Spleen (tissue), 11 donors: ENCODE results near the gene PDXDC1. TPM values are rescaled to one million over a fixed set of nuclear protein-coding genes. Genes with fewer than 3 reads are reported as not detected.
"Not testable (repeated sequence)": the region's sequence is repeated elsewhere in the genome, so short reads cannot be mapped to it uniquely, and the experiment has no call there.

Experiments
- DNase-seq: peaks from one replicate; pipeline ENCODE4 v3.0.0-alpha.2; 2020
- H3K27ac ChIP-seq, 8 donors: fragments of 200-600 bp; sonication (generic) in 7 of 8; 1 replicate in 4 of 8; 2 replicates in 4 of 8; pipeline versions ENCODE4 v1.5.0 to v1.8.0; 2016 to 2021; ENCODE audit warnings: inconsistent platforms in 4 of 8, mild to moderate bottlenecking in 4 of 8, moderate library complexity in 1 of 8
- H3K27me3 ChIP-seq, 7 donors: fragments of 200-600 bp; sonication (generic) in 6 of 7; replicated peaks in 1 of 7; 1 replicate in 4 of 7; 2 replicates in 3 of 7; pipeline versions ENCODE4 v1.5.0 to v1.8.0; 2016 to 2021; ENCODE audit warnings: inconsistent platforms in 3 of 7, mild to moderate bottlenecking in 1 of 7
- H3K36me3 ChIP-seq, 6 donors: fragments of 200-600 bp; sonication (generic) in 5 of 6; 1 replicate in 4 of 6; 2 replicates in 2 of 6; pipeline versions ENCODE4 v1.5.0 to v1.8.0; 2016 to 2021; ENCODE audit warnings: inconsistent platforms in 2 of 6
- H3K4me1 ChIP-seq, 6 donors: fragments of 200-600 bp; sonication (generic) in 5 of 6; 1 replicate in 3 of 6; 2 replicates in 3 of 6; pipeline versions ENCODE4 v1.5.0 to v1.8.0; 2016 to 2021; ENCODE audit warnings: inconsistent platforms in 3 of 6
- H3K4me3 ChIP-seq, 8 donors: fragments of 200-600 bp; sonication (generic) in 7 of 8; 1 replicate in 4 of 8; 2 replicates in 4 of 8; pipeline versions ENCODE4 v1.5.0 to v1.8.0; 2016 to 2021; ENCODE audit warnings: inconsistent platforms in 4 of 8, mild to moderate bottlenecking in 4 of 8, moderate library complexity in 2 of 8
- H3K9me3 ChIP-seq, 8 donors: fragments of 200-600 bp; sonication (generic) in 7 of 8; 1 replicate in 4 of 8; 2 replicates in 4 of 8; pipeline versions ENCODE4 v1.5.0 to v1.8.0; 2016 to 2021; ENCODE audit warnings: inconsistent platforms in 4 of 8
- POLR2A ChIP-seq, 3 donors: fragments of 450-650 bp; IDR thresholded peaks; one replicate each; pipeline ENCODE4 v1.5.1; 2017; ENCODE audit warnings: antibody characterized with exemption in 3 of 3, mild to moderate bottlenecking in 1 of 3
- POLR2AphosphoS5 ChIP-seq, 3 donors: sonication (generic); formaldehyde crosslinking; IDR thresholded peaks; one replicate each; pipeline ENCODE4 v1.5.1; 2017; ENCODE audit warnings: antibody characterized with exemption in 3 of 3
- WGBS, 5 donors: extraction: QIAGEN DNeasy Blood & Tissue Kit in 3 of 5; methylation state at CpG; one replicate each; pipeline versions ENCODE4 v1.1.5 to v1.1.7; 2013 to 2018; 5-methylcytosine and 5-hydroxymethylcytosine counted together
- intact Hi-C: fragments of 100-400 bp; cut with DNase I; formaldehyde crosslinking; loops from one replicate; pipeline ENCODE4 v1.15.0; 2023; ENCODE audit warnings: low total_unique reads
- polyA plus RNA-seq, 3 donors: library from polyadenylated mRNA; stranded (reverse); fragments of 200-250 nt; gene quantifications; one replicate each; pipeline ENCODE4 v1.2.1, GENCODE V29; 2013
- total RNA-seq, 7 donors: library from RNA; depleted of rRNA in 3 of 7; stranded (reverse); fragments of >200 nt in 3 of 7; fragmentation: NEBNext Ultra II Directional in 4 of 7; extraction: Animal tissue kit (Norgen Biotek cat#: 25700) in 4 of 7; gene quantifications; one replicate each; pipeline versions ENCODE4 v1.1.0 to v1.2.1, GENCODE V29; 2016 to 2021
- TF ChIP-seq, protein P1 (sequence below), 11 experiments: fragments of 200-600 bp in 7 of 11; fragments of 450-650 bp in 4 of 11; sonication (generic) in 4 of 11; IDR thresholded peaks in 8 of 11; conservative IDR thresholded peaks in 3 of 11; 1 replicate in 7 of 11; 2 replicates in 4 of 11; pipeline versions ENCODE4 v1.4.0 to v1.8.0; 2016 to 2021; ENCODE audit warnings: antibody characterized with exemption in 11 of 11, inconsistent platforms in 4 of 11, mild to moderate bottlenecking in 1 of 11
- donor health status: healthy with polysubstance abuse.
- donor health status: DM: no; HTN: no; CAD: no; lungs with moderate emphysema.
- donor health status: DM: no; HTN: no; CAD: no.
- donor health status: Bipolar disorder and iron deficiency.
- donor health status: healthy.
- donor health status: DM: no; HTN: no; CAD: no.
- donor health status: DM: yes; HTN: yes; CAD: no.

The PDXDC1 gene
- total and polyA plus RNA-seq, 10 donors = 17.7 to 80.7 (median 62.8) TPM

- 3 to 4% (median 3%) methylated on average over 48 to 56 of the region's 56 CpGs for WGBS, 5 donors
Measured at GRCh38 chr16:15093955-15094827, 119.4 kb downstream of the PDXDC1 start, which contains the start of gene RRN3. Gene RRN3, minus strand, starts transcription at chr16:15094272. Its CDS starts 39 bp downstream, at chr16:15094233.

GRCh38 chr16:15096583-15096972, 121.8 kb downstream of the PDXDC1 start:
- H3K4me3 ChIP-seq, H3K27ac ChIP-seq, H3K27me3 ChIP-seq, DNase-seq, intact Hi-C loops, H3K9me3 ChIP-seq: not testable (repeated sequence)
- WGBS, 5 donors = 81 to 89% (median 87%) methylated on average over 8 to 9 of the region's 9 CpGs
- Histone ChIP-seq H3K4me1 (peaks cover 8 to 29% (median 22%) of the 10 kb centered on the region in 6 donors), H3K36me3 (peaks cover 0 to 10% (median 2%) of the 10 kb centered on the region in 6 donors)

More at GRCh38 chr16:15093955-15094827, 119.4 kb downstream of the PDXDC1 start, which contains the start of gene RRN3:
- peak; percentile 98 for DNase-seq
- TF ChIP-seq POLR2A (IDR thresholded peaks at IDR 0.05) = peak in 2 of 3 donors; percentile 9 to 50
- TF ChIP-seq, protein P1, sequence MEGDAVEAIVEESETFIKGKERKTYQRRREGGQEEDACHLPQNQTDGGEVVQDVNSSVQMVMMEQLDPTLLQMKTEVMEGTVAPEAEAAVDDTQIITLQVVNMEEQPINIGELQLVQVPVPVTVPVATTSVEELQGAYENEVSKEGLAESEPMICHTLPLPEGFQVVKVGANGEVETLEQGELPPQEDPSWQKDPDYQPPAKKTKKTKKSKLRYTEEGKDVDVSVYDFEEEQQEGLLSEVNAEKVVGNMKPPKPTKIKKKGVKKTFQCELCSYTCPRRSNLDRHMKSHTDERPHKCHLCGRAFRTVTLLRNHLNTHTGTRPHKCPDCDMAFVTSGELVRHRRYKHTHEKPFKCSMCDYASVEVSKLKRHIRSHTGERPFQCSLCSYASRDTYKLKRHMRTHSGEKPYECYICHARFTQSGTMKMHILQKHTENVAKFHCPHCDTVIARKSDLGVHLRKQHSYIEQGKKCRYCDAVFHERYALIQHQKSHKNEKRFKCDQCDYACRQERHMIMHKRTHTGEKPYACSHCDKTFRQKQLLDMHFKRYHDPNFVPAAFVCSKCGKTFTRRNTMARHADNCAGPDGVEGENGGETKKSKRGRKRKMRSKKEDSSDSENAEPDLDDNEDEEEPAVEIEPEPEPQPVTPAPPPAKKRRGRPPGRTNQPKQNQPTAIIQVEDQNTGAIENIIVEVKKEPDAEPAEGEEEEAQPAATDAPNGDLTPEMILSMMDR (IDR thresholded peaks at IDR 0.05 in 8 of 11, conservative IDR thresholded peaks at IDR 0.05 in 3 of 11) = peak in 1 of 11 experiments; percentile 27
- peak; percentile 90 to 95 (median 93) for TF ChIP-seq POLR2AphosphoS5 (IDR thresholded peaks at IDR 0.05)
- peaks cover 8 to 39% (median 22%) of the 10 kb centered on the region in 6 donors for H3K4me1 ChIP-seq
- H3K36me3 ChIP-seq = peaks cover 0 to 32% (median 10%) of the 10 kb centered on the region in 6 donors
- peak within 1 kb of the TSS; percentile 43 to 84 (median 64) for H3K4me3 ChIP-seq
- peak within 1 kb of the TSS; percentile 62 to 91 (median 86) for H3K27ac ChIP-seq
- intact Hi-C loops, H3K9me3 ChIP-seq, H3K27me3 ChIP-seq: not testable (repeated sequence)

DNA sequence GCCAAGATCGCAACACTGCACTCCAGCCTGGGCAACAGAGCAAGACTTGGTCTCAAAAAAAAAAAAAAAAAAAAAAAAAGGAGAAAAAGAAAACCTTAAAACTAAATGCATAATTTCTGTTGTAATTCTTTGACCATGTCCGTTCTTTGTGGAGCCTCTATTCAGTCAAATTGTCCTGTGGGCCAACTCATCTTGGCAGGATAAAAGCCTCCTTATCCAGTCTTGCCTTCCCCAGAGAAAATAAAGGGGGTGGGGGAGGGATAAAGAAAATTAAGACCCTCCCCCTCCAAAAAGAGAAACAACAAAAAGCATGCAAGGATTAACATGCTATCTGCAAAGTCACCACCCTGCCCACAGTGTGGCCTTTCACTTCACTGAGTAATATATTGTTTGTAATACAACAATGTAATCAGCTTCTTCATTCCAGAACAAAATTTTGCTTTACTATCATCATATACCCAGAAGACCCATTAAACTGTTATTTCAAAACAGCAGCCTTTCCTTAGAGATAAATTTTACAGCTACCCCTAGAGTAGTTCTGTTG, 124.6 kb downstream of the PDXDC1 start:
- 87 to 98% (median 95%) methylated on average over 2 of the region's 2 CpGs for WGBS, 5 donors
- intact Hi-C loops, H3K27me3 ChIP-seq, H3K36me3 ChIP-seq, H3K9me3 ChIP-seq, H3K4me1 ChIP-seq, H3K27ac ChIP-seq, H3K4me3 ChIP-seq, DNase-seq: not testable (repeated sequence)

DNA sequence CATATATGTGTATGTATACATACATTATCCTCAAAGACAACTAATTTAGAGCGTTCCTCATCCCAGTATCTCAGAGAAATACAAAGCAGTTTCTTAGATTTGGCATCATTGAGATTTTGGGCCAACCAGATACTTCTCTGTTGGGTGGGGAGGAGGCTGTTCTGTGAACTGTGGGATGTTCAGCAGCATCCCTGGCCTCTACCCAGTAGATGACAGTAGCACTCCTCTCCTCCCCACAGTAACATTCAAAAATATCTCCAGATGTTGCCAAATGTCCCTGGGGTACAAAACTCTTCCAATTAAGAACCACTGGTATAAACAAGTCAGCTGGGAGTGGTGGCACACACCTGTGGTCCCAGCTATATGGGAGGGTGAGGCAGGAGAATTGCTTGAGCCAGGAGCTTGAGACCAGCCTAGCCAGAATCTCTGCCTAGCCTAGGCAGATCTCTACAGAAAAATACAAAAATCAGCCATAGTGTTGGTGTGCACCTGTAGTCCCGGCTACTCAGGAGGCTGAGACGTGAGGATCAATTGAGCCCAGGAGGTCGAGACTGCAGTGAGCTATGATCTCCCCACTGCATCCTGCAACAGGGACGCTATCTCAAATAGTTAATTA, 125.7 kb downstream of the PDXDC1 start:
- H3K36me3 ChIP-seq, intact Hi-C loops, DNase-seq, H3K4me1 ChIP-seq, H3K9me3 ChIP-seq, H3K27me3 ChIP-seq, H3K4me3 ChIP-seq, H3K27ac ChIP-seq: not testable (repeated sequence)
- WGBS, 5 donors = 78 to 89% (median 83%) methylated on average over 5 of the region's 5 CpGs

DNA sequence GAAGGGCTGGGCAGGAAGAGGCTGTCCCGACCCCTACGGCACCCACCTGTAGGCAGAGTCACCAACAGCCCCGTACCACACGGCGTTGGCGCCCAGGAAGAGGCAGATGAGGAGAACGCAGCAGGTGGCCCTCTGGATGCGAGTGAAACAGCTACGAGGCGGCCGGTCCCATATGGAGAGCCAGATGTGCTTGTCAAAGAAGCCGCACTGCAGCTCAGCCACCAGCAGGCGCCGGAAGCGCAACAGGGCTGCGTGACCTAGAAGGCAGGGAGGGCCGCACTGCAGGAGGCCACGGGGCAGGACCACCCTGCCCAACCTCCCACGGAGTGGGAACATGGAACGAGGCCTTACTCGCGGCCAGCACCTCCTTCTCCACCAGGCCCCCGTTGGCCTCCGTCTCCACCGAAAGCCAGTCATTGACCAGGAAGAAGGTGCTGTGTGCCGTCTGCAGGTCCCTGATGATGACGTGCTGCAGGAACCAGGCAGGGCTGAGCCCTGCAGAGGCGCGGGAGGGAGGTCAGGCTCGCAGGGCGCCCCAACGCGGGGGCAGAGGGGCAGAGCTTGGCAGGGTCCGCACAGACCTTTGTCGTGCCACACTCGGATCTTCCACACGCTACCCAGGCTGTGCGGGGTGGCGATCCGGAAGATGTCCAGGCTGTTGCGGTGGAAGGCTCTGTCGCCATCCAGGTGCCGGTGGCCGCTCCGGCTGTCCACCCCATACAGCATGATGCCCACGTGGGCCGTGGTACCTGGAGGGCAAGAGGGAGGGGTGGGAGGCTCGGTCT, 153.0 kb downstream of the PDXDC1 start:
- DNase-seq, H3K4me3 ChIP-seq, H3K4me1 ChIP-seq, H3K27me3 ChIP-seq, H3K27ac ChIP-seq, intact Hi-C loops, H3K9me3 ChIP-seq: not testable (repeated sequence)
- WGBS, 5 donors = 94 to 100% (median 99%) methylated on average over 2 to 36 of the region's 48 CpGs; no CpG with 5 or more reads in 1 of the 5 donors
- H3K36me3 ChIP-seq = peaks cover 0 to 51% (median 7%) of the 10 kb centered on the region in 6 donors

DNA sequence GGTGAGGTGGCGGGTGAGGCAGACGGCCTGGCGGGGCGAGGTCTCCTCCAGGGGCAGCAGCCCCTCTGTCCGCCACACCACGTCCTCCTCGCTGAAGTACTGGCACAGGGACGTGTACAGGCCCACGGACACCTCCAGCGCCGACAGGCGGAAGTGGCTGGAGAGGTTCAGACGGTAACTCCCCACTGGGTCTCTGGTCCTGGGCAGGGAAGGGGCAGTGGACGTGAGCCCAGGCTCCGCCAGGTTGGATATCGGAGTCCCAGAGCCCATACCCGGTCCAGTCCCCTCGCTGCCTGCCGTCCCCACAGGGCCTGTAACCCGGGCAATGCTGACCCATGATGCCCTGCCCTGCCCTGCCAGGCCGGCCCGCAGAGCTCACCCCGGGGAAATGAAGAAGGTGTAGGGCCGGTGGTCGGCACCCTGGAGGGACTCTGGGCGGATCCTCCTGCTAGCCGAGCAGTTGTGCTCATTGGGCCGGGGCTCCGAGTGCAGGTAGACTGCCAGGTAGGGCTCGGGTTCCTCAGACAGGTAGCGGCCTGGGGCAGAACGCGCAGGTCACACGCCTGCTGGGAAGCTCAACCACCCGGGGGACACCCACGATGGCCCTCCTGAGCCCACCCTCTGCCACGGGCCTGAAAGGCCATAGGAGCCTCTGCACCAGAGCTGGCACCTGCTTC, 155.6 kb downstream of the PDXDC1 start:
- H3K9me3 ChIP-seq, DNase-seq, intact Hi-C loops, H3K27ac ChIP-seq, H3K4me3 ChIP-seq, H3K4me1 ChIP-seq, H3K27me3 ChIP-seq: not testable (repeated sequence)
- H3K36me3 ChIP-seq = peaks cover 0 to 63% (median 8%) of the 10 kb centered on the region in 6 donors
- WGBS, 5 donors = 94 to 100% (median 97%) methylated on average over 1 to 31 of the region's 37 CpGs

DNA sequence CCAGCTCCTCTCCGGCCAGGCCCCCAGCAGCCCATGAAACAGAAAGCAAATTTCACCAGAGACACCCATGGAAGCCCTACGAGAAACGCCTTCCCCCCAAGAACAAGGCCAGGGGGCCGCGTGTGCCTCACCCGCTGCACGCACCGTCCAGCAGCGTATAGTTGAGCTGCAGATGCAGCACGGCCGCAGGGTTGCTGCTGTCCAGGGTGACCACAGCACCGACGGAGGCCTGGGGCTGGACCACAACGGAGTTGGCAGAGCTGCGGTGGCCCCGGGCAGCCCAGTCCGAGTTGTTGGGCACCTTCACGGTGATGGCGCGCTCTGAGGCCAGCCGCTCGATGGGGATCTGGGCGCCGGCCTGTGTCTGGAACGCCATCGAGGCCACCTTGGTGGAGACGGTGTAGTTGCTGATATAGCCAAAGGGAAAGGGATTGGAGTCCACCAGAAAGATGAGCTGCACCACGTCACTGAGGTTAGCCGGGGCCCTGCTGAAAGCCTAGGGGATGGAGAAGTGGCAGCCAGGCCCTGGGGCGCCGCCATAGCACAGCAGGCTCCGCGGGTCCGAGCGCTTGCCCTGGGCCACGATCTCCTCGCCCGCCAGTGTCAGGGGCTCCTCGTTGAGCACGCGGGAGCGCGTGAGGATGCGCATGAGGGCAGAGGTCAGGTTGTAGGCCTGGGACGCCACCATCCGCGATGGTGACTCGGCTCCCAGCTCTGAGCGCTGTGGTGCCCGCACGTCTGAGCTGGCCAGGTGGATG, 156.3 kb downstream of the PDXDC1 start:
- not testable (repeated sequence) for H3K4me3 ChIP-seq

More for the DNA sequence above, 156.3 kb downstream of the PDXDC1 start:
- H3K27me3 ChIP-seq, H3K9me3 ChIP-seq, H3K4me1 ChIP-seq, DNase-seq, H3K27ac ChIP-seq, intact Hi-C loops: not testable (repeated sequence)
- H3K36me3 ChIP-seq = peaks cover 0 to 70% (median 8%) of the 10 kb centered on the region in 6 donors
- 91 to 98% (median 96%) methylated on average over 9 to 44 of the region's 51 CpGs for WGBS, 5 donors
